Measurements from ENCODE around the gene SUSD3. TPM values are rescaled to one million over a fixed set of nuclear protein-coding genes. Genes with fewer than 3 reads are reported as not detected.

SUSD3 gene
- polyA plus RNA-seq, 2 donors: 0.83 to 1.9 TPM

DNA sequence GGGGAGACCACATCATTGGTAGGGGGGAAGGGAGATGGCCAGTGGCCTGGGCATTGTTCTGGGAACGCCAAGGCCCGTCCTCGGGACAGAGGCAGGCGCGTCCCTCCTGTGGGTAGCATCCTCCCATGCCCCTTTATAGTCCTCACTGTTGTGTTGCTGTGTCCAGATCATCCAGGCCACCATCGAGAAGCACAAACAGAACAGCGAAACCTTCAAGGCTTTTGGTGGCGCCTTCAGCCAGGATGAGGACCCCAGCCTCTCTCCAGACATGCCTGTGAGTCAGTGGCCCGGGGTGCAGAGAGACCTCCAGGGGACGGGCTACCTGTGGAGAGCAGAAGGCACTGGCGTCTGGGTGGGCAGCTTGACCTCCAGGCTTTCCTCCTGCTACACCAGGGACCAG is 38.4 kb upstream of the SUSD3 start:
- peaks cover 0 to 5% of the 10 kb centered on the region in 2 donors for H3K36me3 ChIP-seq (ENCODE audit: control insufficient read depth in 2 of 2, insufficient read depth in 2 of 2, low read length in 1 of 2)
- no peaks in the 10 kb centered on the region for H3K27me3 ChIP-seq (ENCODE audit: control insufficient read depth in 1 of 2, insufficient read depth in 2 of 2, low read length in 2 of 2)
- H3K4me1 ChIP-seq (ENCODE audit: control insufficient read depth in 2 of 2, insufficient read depth in 2 of 2, low read length in 1 of 2): peaks cover 0 to 2% of the 10 kb centered on the region in 2 donors
- 94 to 95% methylated on average over 11 of the region's 11 CpGs for WGBS, 2 donors
- no peaks in the 10 kb centered on the region for H3K9me3 ChIP-seq (ENCODE audit: control insufficient read depth in 2 of 2, insufficient read depth in 1 of 2, low read depth in 1 of 2, low read length in 1 of 2)
- H3K27ac ChIP-seq (ENCODE audit: low read depth in 2 of 2, low read length in 1 of 2): no peak overlapping the region
- H3K4me3 ChIP-seq (ENCODE audit: low read depth in 1 of 2, low read length in 2 of 2): no peak overlapping the region

DNA sequence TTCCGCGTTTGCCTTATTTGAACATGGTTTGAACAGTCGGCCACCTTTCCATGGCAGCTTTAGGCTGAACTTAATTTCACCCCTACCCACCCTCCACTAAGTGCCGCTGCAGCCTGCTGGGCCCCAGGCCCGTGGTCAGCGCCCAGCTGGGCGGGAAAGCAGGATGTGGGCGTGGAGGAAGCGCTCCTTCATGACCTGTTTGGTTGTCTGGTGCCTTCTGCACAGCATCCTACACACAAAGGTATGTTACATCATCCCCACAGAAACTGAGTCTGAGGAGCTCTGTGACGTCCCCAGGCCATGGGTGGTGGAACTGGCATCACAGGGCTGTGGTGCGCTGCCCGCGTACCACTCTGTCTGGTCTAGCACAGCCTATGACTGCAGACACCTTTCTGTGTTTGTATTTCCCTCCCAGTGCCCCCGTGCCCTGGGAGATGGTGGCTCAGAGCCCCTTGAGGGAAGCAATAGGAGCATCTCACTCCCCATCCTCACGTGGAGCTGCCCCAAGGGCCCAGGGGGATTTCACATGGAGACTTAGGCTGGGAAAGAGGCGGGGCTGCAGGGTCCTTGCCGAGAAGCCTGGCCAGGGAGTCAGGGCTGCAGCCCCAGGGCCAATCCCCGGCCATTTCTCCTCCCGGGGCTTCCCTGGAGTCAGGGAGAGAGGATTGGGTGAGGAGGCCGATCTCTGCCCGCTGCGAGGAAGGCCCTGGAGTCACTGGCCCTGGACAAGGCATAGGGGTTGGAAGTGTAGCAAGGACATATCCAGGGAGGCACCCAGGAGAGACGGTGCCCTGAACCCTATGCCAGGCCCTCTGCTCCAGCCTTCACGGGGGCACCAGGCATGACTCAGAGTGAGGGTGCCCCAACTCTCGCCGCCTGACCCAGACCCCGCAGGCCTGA is 37.5 kb upstream of the SUSD3 start:
- H3K36me3 ChIP-seq (ENCODE audit: control insufficient read depth in 2 of 2, insufficient read depth in 2 of 2, low read length in 1 of 2): peaks cover 0 to 3% of the 10 kb centered on the region in 2 donors

DNA sequence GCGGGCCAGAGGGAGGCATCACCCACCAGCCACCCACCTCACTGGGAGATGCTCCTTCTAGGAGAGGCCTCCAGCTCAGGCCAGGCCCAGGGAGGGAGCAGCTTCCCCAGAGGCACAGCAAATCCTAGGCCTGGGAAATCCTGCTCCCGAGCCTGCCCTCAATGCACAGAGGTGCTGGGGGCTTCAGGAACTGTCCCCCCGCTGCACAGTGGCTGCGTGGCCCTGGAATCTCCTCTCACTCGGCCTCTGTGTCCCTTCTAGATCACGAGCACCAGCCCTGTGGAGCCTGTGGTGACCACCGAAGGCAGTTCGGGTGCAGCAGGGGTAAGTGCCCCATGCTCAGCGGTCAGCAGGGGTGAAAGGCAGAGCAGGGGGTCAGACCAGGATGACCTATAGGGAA is 36.4 kb upstream of the SUSD3 start:
- 86 to 89% methylated on average over 9 of the region's 9 CpGs for WGBS, 2 donors
- Histone ChIP-seq H3K27ac (ENCODE audit: low read depth in 2 of 2, low read length in 1 of 2) (no peak overlapping the region), H3K9me3 (ENCODE audit: control insufficient read depth in 2 of 2, insufficient read depth in 1 of 2, low read depth in 1 of 2, low read length in 1 of 2) (no peaks in the 10 kb centered on the region), H3K36me3 (ENCODE audit: control insufficient read depth in 2 of 2, insufficient read depth in 2 of 2, low read length in 1 of 2) (peaks cover 0 to 3% of the 10 kb centered on the region in 2 donors), H3K4me1 (ENCODE audit: control insufficient read depth in 2 of 2, insufficient read depth in 2 of 2, low read length in 1 of 2) (peaks cover 0 to 2% of the 10 kb centered on the region in 2 donors), H3K27me3 (ENCODE audit: control insufficient read depth in 1 of 2, insufficient read depth in 2 of 2, low read length in 2 of 2) (no peaks in the 10 kb centered on the region), H3K4me3 (ENCODE audit: low read depth in 1 of 2, low read length in 2 of 2) (no peak overlapping the region)

More for the DNA sequence above, 37.5 kb upstream of the SUSD3 start:
- no peaks in the 10 kb centered on the region for H3K27me3 ChIP-seq (ENCODE audit: control insufficient read depth in 1 of 2, insufficient read depth in 2 of 2, low read length in 2 of 2)
- peaks cover 0 to 2% of the 10 kb centered on the region in 2 donors for H3K4me1 ChIP-seq (ENCODE audit: control insufficient read depth in 2 of 2, insufficient read depth in 2 of 2, low read length in 1 of 2)
- WGBS, 2 donors: 71 to 75% methylated on average over 27 of the region's 27 CpGs
- no peak overlapping the region for H3K4me3 ChIP-seq (ENCODE audit: low read depth in 1 of 2, low read length in 2 of 2)
- H3K9me3 ChIP-seq (ENCODE audit: control insufficient read depth in 2 of 2, insufficient read depth in 1 of 2, low read depth in 1 of 2, low read length in 1 of 2): no peaks in the 10 kb centered on the region
- no peak overlapping the region for H3K27ac ChIP-seq (ENCODE audit: low read depth in 2 of 2, low read length in 1 of 2)

DNA sequence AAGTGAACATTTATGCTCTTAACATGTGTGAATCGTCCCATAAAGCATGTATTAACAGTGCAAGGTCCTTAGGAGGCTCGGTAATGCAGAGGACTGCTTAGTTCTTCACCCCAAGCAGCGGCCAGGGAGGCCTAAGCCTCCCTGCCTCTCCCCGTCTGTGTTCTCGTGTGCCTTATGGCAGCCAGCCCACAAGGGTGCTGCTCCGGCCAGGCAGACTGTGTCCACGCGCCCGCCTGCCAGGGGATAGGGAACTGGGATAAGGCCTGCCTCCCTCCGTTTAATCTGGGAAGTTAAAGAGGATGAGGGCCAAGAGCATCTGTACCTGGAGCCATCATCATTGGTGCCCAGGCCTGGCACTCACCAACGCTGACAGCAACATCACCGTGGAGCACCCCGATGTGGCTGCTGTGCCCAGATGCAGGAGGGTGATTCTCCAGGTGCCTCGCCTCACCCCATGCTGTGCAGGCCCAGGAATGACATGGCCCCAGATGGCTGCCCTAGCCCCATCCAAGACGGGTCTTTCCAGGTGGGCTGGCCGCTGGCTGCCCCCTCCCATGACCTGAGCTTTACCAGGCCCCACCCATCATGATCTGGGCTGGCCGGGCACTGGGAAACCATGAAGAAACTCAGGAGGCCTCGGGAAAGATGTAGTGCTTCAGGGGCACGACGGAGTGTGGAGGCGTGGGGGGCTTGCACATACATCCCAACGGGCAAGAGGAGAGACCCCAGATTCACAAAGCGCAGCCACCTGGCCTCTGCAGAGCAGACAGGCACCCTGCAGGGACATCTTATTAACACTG is 35.6 kb upstream of the SUSD3 start:
- 88 to 92% methylated on average over 23 of the region's 23 CpGs for WGBS, 2 donors
- Histone ChIP-seq H3K9me3 (ENCODE audit: control insufficient read depth in 2 of 2, insufficient read depth in 1 of 2, low read depth in 1 of 2, low read length in 1 of 2) (no peaks in the 10 kb centered on the region), H3K27ac (ENCODE audit: low read depth in 2 of 2, low read length in 1 of 2) (no peak overlapping the region), H3K4me3 (ENCODE audit: low read depth in 1 of 2, low read length in 2 of 2) (no peak overlapping the region), H3K4me1 (ENCODE audit: control insufficient read depth in 2 of 2, insufficient read depth in 2 of 2, low read length in 1 of 2) (peaks cover 0 to 2% of the 10 kb centered on the region in 2 donors), H3K36me3 (ENCODE audit: control insufficient read depth in 2 of 2, insufficient read depth in 2 of 2, low read length in 1 of 2) (peaks cover 0 to 3% of the 10 kb centered on the region in 2 donors), H3K27me3 (ENCODE audit: control insufficient read depth in 1 of 2, insufficient read depth in 2 of 2, low read length in 2 of 2) (no peaks in the 10 kb centered on the region)

DNA sequence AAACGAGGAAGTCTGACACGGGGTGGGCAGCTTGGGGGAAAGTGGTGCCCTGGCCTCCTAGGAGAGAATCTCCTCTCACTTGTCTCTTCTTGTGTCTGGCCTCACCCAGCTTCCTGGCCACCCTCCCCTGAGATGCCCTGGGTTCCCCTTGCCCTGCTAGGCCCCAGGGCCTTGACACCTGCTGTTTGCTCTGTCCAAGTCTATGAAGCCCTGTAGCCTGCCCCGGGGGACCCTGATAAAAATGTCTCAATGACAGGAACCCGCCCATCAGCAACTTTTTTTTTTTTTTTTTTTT is 35.0 kb upstream of the SUSD3 start:
- Histone ChIP-seq H3K27me3 (ENCODE audit: control insufficient read depth in 1 of 2, insufficient read depth in 2 of 2, low read length in 2 of 2) (no peaks in the 10 kb centered on the region), H3K27ac (ENCODE audit: low read depth in 2 of 2, low read length in 1 of 2) (no peak overlapping the region), H3K4me1 (ENCODE audit: control insufficient read depth in 2 of 2, insufficient read depth in 2 of 2, low read length in 1 of 2) (peaks cover 0 to 2% of the 10 kb centered on the region in 2 donors), H3K36me3 (ENCODE audit: control insufficient read depth in 2 of 2, insufficient read depth in 2 of 2, low read length in 1 of 2) (peaks cover 0 to 3% of the 10 kb centered on the region in 2 donors), H3K4me3 (ENCODE audit: low read depth in 1 of 2, low read length in 2 of 2) (no peak overlapping the region), H3K9me3 (ENCODE audit: control insufficient read depth in 2 of 2, insufficient read depth in 1 of 2, low read depth in 1 of 2, low read length in 1 of 2) (no peaks in the 10 kb centered on the region)
- WGBS, 2 donors: 80 to 86% methylated on average over 4 of the region's 4 CpGs

DNA sequence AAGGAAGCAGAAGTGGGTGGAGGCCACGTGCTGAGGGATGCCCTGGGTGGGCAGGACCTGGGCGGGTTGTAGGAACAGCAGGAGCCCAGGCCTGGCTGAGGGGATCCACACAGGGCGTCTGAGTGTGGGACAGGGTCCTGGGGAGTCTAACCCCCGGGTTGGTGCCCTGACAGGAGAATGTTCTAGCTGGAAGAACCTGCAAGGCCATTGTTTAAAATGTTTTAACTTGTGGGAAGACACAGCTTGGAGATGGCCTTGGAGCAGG is 33.9 kb upstream of the SUSD3 start:
- Histone ChIP-seq H3K9me3 (ENCODE audit: control insufficient read depth in 2 of 2, insufficient read depth in 1 of 2, low read depth in 1 of 2, low read length in 1 of 2) (no peaks in the 10 kb centered on the region), H3K4me1 (ENCODE audit: control insufficient read depth in 2 of 2, insufficient read depth in 2 of 2, low read length in 1 of 2) (peaks cover 0 to 2% of the 10 kb centered on the region in 2 donors), H3K27me3 (ENCODE audit: control insufficient read depth in 1 of 2, insufficient read depth in 2 of 2, low read length in 2 of 2) (no peaks in the 10 kb centered on the region), H3K36me3 (ENCODE audit: control insufficient read depth in 2 of 2, insufficient read depth in 2 of 2, low read length in 1 of 2) (peaks cover 0 to 3% of the 10 kb centered on the region in 2 donors), H3K4me3 (ENCODE audit: low read depth in 1 of 2, low read length in 2 of 2) (no peak overlapping the region), H3K27ac (ENCODE audit: low read depth in 2 of 2, low read length in 1 of 2) (no peak overlapping the region)
- WGBS, 2 donors: 80 to 81% methylated on average over 4 of the region's 4 CpGs

DNA sequence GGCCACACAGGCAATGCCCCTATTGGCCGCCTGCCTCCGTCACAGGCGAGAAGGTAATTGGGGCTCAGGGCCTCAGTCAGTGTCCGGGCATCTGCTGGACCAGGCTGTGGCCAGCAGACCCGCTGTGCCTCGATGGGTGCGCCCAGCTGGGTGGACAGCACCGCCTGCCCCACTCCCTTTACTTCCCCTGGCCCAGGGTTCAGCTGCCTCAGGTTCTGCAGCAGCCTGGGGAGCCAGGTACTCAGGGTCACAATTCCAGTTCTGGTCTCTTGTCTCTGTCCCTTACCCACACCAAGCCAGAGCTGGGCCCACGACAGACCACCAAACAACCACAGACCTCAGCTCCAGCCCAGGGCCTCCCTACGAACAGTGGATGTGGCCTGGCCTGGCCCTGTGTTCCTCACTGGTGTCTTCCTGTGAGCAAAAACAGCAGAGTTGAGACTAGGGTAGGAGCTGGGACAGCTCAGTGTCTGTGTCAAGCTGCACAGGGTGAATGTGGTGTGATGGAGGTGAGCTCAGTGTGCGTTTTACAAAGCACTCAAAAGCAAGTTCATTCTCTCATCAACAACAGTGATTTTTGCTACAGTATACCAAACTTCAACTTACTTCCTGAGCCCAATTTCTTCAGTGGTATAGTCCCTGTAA is 33.4 kb upstream of the SUSD3 start:
- Histone ChIP-seq H3K27me3 (ENCODE audit: control insufficient read depth in 1 of 2, insufficient read depth in 2 of 2, low read length in 2 of 2) (no peaks in the 10 kb centered on the region), H3K4me1 (ENCODE audit: control insufficient read depth in 2 of 2, insufficient read depth in 2 of 2, low read length in 1 of 2) (peaks cover 0 to 2% of the 10 kb centered on the region in 2 donors), H3K36me3 (ENCODE audit: control insufficient read depth in 2 of 2, insufficient read depth in 2 of 2, low read length in 1 of 2) (peaks cover 0 to 6% of the 10 kb centered on the region in 2 donors), H3K9me3 (ENCODE audit: control insufficient read depth in 2 of 2, insufficient read depth in 1 of 2, low read depth in 1 of 2, low read length in 1 of 2) (no peaks in the 10 kb centered on the region), H3K4me3 (ENCODE audit: low read depth in 1 of 2, low read length in 2 of 2) (no peak overlapping the region), H3K27ac (ENCODE audit: low read depth in 2 of 2, low read length in 1 of 2) (no peak overlapping the region)
- 82 to 88% methylated on average over 11 of the region's 11 CpGs for WGBS, 2 donors

GRCh38 chr9:93025736-93026135 is 32.8 kb upstream of the SUSD3 start:
- Histone ChIP-seq H3K9me3 (ENCODE audit: control insufficient read depth in 2 of 2, insufficient read depth in 1 of 2, low read depth in 1 of 2, low read length in 1 of 2) (no peaks in the 10 kb centered on the region), H3K4me1 (ENCODE audit: control insufficient read depth in 2 of 2, insufficient read depth in 2 of 2, low read length in 1 of 2) (peaks cover 0 to 2% of the 10 kb centered on the region in 2 donors), H3K27ac (ENCODE audit: low read depth in 2 of 2, low read length in 1 of 2) (no peak overlapping the region), H3K36me3 (ENCODE audit: control insufficient read depth in 2 of 2, insufficient read depth in 2 of 2, low read length in 1 of 2) (peaks cover 0 to 5% of the 10 kb centered on the region in 2 donors), H3K4me3 (ENCODE audit: low read depth in 1 of 2, low read length in 2 of 2) (no peak overlapping the region), H3K27me3 (ENCODE audit: control insufficient read depth in 1 of 2, insufficient read depth in 2 of 2, low read length in 2 of 2) (no peaks in the 10 kb centered on the region)
- WGBS, 2 donors: 75 to 82% methylated on average over 8 of the region's 8 CpGs

DNA sequence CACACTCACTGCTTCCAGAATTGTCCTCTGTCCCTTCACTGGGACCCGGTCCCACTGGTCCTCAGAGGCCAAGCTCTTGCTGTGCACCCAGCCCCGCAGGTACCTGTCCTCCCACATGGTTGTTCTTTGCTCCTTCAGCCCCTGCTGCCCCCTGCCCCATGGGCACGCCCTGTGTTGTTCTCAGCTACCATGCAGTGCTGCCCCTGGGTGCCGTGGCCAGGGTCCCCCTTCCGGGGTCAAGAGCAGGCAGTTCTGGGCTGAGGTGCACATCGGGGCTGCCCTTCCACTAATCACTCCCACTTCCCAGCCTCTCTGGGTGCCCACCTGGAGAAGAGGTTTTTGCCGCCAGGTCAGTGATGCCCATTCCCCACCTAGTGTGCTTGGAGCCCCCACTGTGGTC is 31.9 kb upstream of the SUSD3 start:
- 94 to 95% methylated on average over 7 of the region's 7 CpGs for WGBS, 2 donors
- H3K36me3 ChIP-seq (ENCODE audit: control insufficient read depth in 2 of 2, insufficient read depth in 2 of 2, low read length in 1 of 2): peaks cover 0 to 7% of the 10 kb centered on the region in 2 donors
- H3K9me3 ChIP-seq (ENCODE audit: control insufficient read depth in 2 of 2, insufficient read depth in 1 of 2, low read depth in 1 of 2, low read length in 1 of 2): no peaks in the 10 kb centered on the region
- no peak overlapping the region for H3K27ac ChIP-seq (ENCODE audit: low read depth in 2 of 2, low read length in 1 of 2)
- peaks cover 0 to 2% of the 10 kb centered on the region in 2 donors for H3K4me1 ChIP-seq (ENCODE audit: control insufficient read depth in 2 of 2, insufficient read depth in 2 of 2, low read length in 1 of 2)
- H3K27me3 ChIP-seq (ENCODE audit: control insufficient read depth in 1 of 2, insufficient read depth in 2 of 2, low read length in 2 of 2): no peaks in the 10 kb centered on the region
- H3K4me3 ChIP-seq (ENCODE audit: low read depth in 1 of 2, low read length in 2 of 2): no peak overlapping the region

Measured in esophagus (tissue), 2 donors.